Measurements from ENCODE around the gene B4GALT2. TPM values are rescaled to one million over a fixed set of nuclear protein-coding genes. Genes with fewer than 3 reads are reported as not detected.

B4GALT2 gene
- total and polyA plus RNA-seq, 10 of the 15 experiments (the other 5 are each of a cell fraction or from before 2014, with no cell fraction given) = 0.98 to 61.0 (median 23.4) TPM

GRCh38 chr1:43991476-43992231, 12.6 kb downstream of the B4GALT2 start, which contains the start of gene CCDC24 (continued):
- TF ChIP-seq ZNF274 (IDR thresholded peaks at IDR 0.05; ENCODE audit: insufficient read depth, insufficient read length) = no peak
- TF ChIP-seq MYC (IDR thresholded peaks at IDR 0.05; ENCODE audit: insufficient read depth, insufficient read length, insufficient replicate concordance, low read length, severe bottlenecking) = no peak
- TF ChIP-seq TCF7 (IDR thresholded peaks at IDR 0.05; ENCODE audit: borderline replicate concordance) = no peak
- peak; percentile 13; the same call in 1 of the 3 replicates for TF ChIP-seq POU2F2 (IDR thresholded peaks at IDR 0.05; ENCODE audit: borderline replicate concordance, low read depth, low read length)
- TF ChIP-seq BMI1 (IDR thresholded peaks at IDR 0.05; ENCODE audit: borderline replicate concordance) = peak; percentile 51; the same call in 1 of the 2 replicates
- no peak for TF ChIP-seq RUNX3 (IDR thresholded peaks at IDR 0.05; ENCODE audit: low read length)
- no peak for TF ChIP-seq YBX1 (IDR thresholded peaks at IDR 0.05)
- peak; percentile 63 for TF ChIP-seq ZBTB40 (IDR thresholded peaks at IDR 0.05; ENCODE audit: borderline replicate concordance)
- 0 out of 2 replicates have a peak, but pooled peaks have one; percentile 35 for TF ChIP-seq GATAD2B (conservative IDR thresholded peaks at IDR 0.05; ENCODE audit: low read depth)

Data from GM12878 (cell line).